Activated naive CD4-positive, alpha-beta T cell treated with anti-CD3 and anti-CD28 coated beads, Interleukin-2, amount 50 U/mL, for 72 hours (primary cell): ENCODE measurements around the gene SPATA20. TPM values are rescaled to one million over a fixed set of nuclear protein-coding genes. Genes with fewer than 3 reads are reported as not detected.
A peak's percentile ranks its signal among the peaks of the same experiment; 100 is the strongest.

ENCODE experiments used
- ATAC-seq, 2 donors: fragments of 150-1000 bp; cut with Tn5 transposase; 2 replicates each; pipeline ENCODE4 v1.10.0; 2021; ENCODE audit warnings: mild to moderate bottlenecking in 2 of 2, moderate library complexity in 2 of 2
- DNase-seq, 2 donors: peaks; one replicate each; pipeline ENCODE4 v3.0.0; 2021 to 2022; ENCODE audit warnings: low spot score in 2 of 2
- H3K27ac Mint-ChIP-seq, 2 donors: one replicate each; pipeline ENCODE4 v1.8.0; 2022; ENCODE audit warnings: mild to moderate bottlenecking in 2 of 2, mixed read lengths in 2 of 2
- H3K36me3 Mint-ChIP-seq, 2 donors: one replicate each; pipeline ENCODE4 v1.8.0; 2022; ENCODE audit warnings: mixed read lengths in 2 of 2
- H3K9me3 Mint-ChIP-seq, 2 donors: one replicate each; pipeline ENCODE4 v1.8.0; 2022; ENCODE audit warnings: mixed read lengths in 2 of 2
- total RNA-seq, 2 donors: library from RNA; stranded (reverse); gene quantifications; one replicate each; pipeline ENCODE4 v1.2.3, GENCODE V29; 2022

The SPATA20 gene
- total RNA-seq, 2 donors from 2014 or later, result 11.4 to 18.6 TPM

GRCh38 chr17:50534222-50534978 lies 12.6 kb upstream of the SPATA20 start:
- DNase-seq (no peak), ATAC-seq (peak; percentile 42 to 75)
- Mint-ChIP-seq H3K36me3 (no peaks in the 10 kb centered on the region), H3K27ac (no peak overlapping the region), H3K9me3 (no peaks in the 10 kb centered on the region)

GRCh38 chr17:50534979-50535326 lies 12.0 kb upstream of the SPATA20 start:
- no peak for ATAC-seq
- H3K36me3 Mint-ChIP-seq, result no peaks in the 10 kb centered on the region
- no peak for DNase-seq
- no peaks in the 10 kb centered on the region for H3K9me3 Mint-ChIP-seq
- no peak overlapping the region for H3K27ac Mint-ChIP-seq

GRCh38 chr17:50535407-50535806 lies 11.6 kb upstream of the SPATA20 start:
- Mint-ChIP-seq H3K9me3 (no peaks in the 10 kb centered on the region), H3K27ac (no peak overlapping the region), H3K36me3 (no peaks in the 10 kb centered on the region)
- no peak for ATAC-seq
- DNase-seq, result no peak

- Mint-ChIP-seq H3K36me3 (no peaks in the 10 kb centered on the region), H3K9me3 (no peaks in the 10 kb centered on the region), H3K27ac (no peak overlapping the region)
- ATAC-seq (no peak), DNase-seq (no peak)
Observed at GRCh38 chr17:50536683-50537646, 10.0 kb upstream of the SPATA20 start.

GRCh38 chr17:50537721-50538548 lies 9.0 kb upstream of the SPATA20 start:
- no peaks in the 10 kb centered on the region for H3K36me3 Mint-ChIP-seq
- H3K9me3 Mint-ChIP-seq, result no peaks in the 10 kb centered on the region
- DNase-seq (no peak), ATAC-seq (no peak)
- H3K27ac Mint-ChIP-seq, result no peak overlapping the region

GRCh38 chr17:50538549-50539410 lies 8.2 kb upstream of the SPATA20 start:
- no peak for DNase-seq
- Mint-ChIP-seq H3K9me3 (no peaks in the 10 kb centered on the region), H3K27ac (no peak overlapping the region), H3K36me3 (no peaks in the 10 kb centered on the region)
- ATAC-seq, result no peak

- Mint-ChIP-seq H3K36me3 (no peaks in the 10 kb centered on the region), H3K27ac (no peak overlapping the region), H3K9me3 (no peaks in the 10 kb centered on the region)
- no peak for DNase-seq
- ATAC-seq, result no peak
Observed at GRCh38 chr17:50539762-50540559, 7.0 kb upstream of the SPATA20 start.

GRCh38 chr17:50540560-50541401 lies 6.2 kb upstream of the SPATA20 start:
- Mint-ChIP-seq H3K36me3 (no peaks in the 10 kb centered on the region), H3K27ac (no peak overlapping the region), H3K9me3 (no peaks in the 10 kb centered on the region)
- DNase-seq (no peak), ATAC-seq (no peak)

- Mint-ChIP-seq H3K9me3 (no peaks in the 10 kb centered on the region), H3K27ac (peak overlapping the region in 1 of 2 donors; percentile 29), H3K36me3 (no peaks in the 10 kb centered on the region)
- no peak for DNase-seq
- no peak for ATAC-seq
Observed at GRCh38 chr17:50541402-50541715, 5.6 kb upstream of the SPATA20 start.

DNA sequence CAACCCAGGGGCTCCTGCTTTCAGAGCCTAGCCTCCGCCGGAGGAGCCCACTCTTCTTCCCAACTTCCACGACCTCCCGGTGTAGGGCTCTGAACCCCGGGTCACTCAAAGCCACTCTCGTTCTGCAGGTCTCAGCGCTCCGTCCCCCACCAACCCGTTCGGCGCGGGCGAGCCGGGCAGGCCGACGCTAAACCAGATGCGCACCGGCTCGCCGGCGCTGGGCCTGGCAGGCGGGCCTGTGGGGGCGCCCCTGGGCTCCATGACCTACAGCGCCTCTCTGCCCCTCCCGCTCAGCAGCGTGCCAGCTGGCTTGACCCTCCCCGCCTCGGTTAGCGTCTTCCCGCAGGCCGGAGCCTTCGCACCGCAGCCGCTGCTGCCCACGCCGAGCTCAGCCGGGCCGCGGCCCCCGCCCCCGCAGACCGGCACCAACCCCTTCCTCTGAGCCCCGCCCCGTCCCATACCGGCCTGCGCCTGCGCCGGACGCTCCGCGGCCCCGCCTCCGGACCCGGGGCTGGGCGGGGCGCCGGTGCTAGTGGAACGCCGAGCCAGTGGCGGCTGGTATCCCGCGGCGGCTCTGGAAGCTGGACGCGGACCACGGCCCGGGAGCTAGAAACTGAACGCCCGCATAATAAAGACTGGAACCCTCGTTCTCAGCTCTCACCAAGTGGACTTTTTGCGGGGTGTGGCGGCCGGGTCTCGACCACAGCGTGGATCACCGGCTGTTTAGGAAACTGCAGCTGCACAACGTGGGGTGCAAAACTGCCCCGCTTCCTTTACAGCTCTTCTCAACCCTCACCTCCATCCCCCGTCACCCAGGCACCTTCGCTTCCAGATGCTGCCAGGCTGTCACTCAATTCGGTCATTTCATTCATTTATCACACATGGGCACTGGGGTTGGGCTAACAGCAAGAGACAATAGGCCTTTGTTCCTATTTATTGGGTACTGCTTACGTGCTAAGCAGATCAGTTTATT lies 5.0 kb upstream of the SPATA20 start:
- peak; percentile 92 to 93 for DNase-seq
- no peaks in the 10 kb centered on the region for H3K9me3 Mint-ChIP-seq
- H3K36me3 Mint-ChIP-seq, result no peaks in the 10 kb centered on the region
- H3K27ac Mint-ChIP-seq, result peak overlapping the region in 1 of 2 donors; percentile 29
- peak; percentile 87 to 88 for ATAC-seq

GRCh38 chr17:50542795-50543774 lies 3.9 kb upstream of the SPATA20 start:
- no peaks in the 10 kb centered on the region for H3K36me3 Mint-ChIP-seq
- no peak overlapping the region for H3K27ac Mint-ChIP-seq
- ATAC-seq, result no peak

DNA sequence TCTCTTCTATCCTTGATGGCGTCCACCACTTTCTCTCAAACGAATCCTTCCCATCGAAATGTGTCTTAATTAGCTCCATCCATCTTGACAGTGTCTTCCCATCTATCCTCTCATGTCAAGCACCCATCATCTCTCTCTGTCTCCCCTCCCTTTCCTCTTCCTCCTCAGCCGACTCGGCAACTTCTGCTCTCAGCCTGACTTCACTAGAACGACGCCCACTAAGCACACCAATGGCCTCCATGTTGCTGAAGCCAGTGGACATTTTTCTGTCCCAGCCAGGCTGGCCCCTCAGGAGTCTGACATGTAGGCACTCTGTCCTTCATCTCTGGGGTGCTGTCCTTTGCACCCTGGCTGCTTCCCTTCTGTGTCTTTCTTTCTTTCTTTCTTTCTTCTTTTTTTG lies 2.5 kb upstream of the SPATA20 start:
- no peaks in the 10 kb centered on the region for H3K36me3 Mint-ChIP-seq
- no peaks in the 10 kb centered on the region for H3K9me3 Mint-ChIP-seq
- ATAC-seq (no peak), DNase-seq (no peak)
- H3K27ac Mint-ChIP-seq, result no peak overlapping the region

More at GRCh38 chr17:50542795-50543774, 3.9 kb upstream of the SPATA20 start:
- DNase-seq, result no peak
- H3K9me3 Mint-ChIP-seq, result no peaks in the 10 kb centered on the region

DNA sequence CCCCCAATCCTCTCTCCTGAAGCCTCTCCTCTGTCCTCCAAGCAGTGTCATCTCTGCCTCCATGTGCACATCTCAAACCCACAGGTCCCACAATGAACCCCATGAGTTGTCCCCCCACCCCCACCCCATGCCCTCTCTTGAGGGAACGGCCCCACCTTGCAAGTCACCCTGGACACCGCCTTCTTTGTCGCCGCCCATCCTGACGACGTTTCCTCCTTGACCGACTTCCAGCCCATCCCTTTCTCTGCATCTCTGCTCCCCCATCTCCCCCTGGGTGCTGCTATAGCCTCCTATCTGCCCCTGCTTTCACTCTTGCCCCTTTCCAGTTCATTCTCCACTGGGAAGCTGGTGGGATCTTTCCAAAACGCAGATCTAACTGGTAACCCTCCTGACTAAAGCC lies 1.7 kb upstream of the SPATA20 start:
- H3K27ac Mint-ChIP-seq, result no peak overlapping the region
- ATAC-seq, result no peak
- no peaks in the 10 kb centered on the region for H3K9me3 Mint-ChIP-seq
- no peaks in the 10 kb centered on the region for H3K36me3 Mint-ChIP-seq
- DNase-seq, result no peak
